Fibroblast of lung (primary cell): ENCODE data around the gene DISP3.

Experiments
- EZH2 ChIP-seq: IDR thresholded peaks from 2 replicates; pipeline ENCODE4 v1.5.1; 2012; ENCODE audit warnings: low read length, control low read depth, mild to moderate bottlenecking; ENCODE audit errors: missing control alignments
- TF ChIP-seq, protein P1 (sequence below), 2 donors: IDR thresholded peaks in 1 of 2; conservative IDR thresholded peaks in 1 of 2; 1 replicate in 1 of 2; 2 replicates in 1 of 2; pipeline ENCODE4 v1.5.1; 2011 to 2012; ENCODE audit warnings: low read length in 2 of 2, control low read depth in 1 of 2, inconsistent platforms in 1 of 2, low read depth in 1 of 2, mild to moderate bottlenecking in 1 of 2

- TF ChIP-seq, protein P1, sequence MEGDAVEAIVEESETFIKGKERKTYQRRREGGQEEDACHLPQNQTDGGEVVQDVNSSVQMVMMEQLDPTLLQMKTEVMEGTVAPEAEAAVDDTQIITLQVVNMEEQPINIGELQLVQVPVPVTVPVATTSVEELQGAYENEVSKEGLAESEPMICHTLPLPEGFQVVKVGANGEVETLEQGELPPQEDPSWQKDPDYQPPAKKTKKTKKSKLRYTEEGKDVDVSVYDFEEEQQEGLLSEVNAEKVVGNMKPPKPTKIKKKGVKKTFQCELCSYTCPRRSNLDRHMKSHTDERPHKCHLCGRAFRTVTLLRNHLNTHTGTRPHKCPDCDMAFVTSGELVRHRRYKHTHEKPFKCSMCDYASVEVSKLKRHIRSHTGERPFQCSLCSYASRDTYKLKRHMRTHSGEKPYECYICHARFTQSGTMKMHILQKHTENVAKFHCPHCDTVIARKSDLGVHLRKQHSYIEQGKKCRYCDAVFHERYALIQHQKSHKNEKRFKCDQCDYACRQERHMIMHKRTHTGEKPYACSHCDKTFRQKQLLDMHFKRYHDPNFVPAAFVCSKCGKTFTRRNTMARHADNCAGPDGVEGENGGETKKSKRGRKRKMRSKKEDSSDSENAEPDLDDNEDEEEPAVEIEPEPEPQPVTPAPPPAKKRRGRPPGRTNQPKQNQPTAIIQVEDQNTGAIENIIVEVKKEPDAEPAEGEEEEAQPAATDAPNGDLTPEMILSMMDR (conservative IDR thresholded peaks at IDR 0.05 in 1 of 2, IDR thresholded peaks at IDR 0.05 in 1 of 2; ENCODE audit: low read depth in 1 of 2, low read length in 2 of 2), result no peak
- no peak for TF ChIP-seq EZH2
Measured at GRCh38 chr1:11585389-11585788, 106.4 kb downstream of the DISP3 start.
